Measurements from ENCODE around the gene ZIC4. TPM values are rescaled to one million over a fixed set of nuclear protein-coding genes. Genes with fewer than 3 reads are reported as not detected.

ZIC4 gene
- total and polyA plus RNA-seq, 10 of the 15 experiments (the other 5 are each of a cell fraction or from before 2014, with no cell fraction given): not detected

DNA sequence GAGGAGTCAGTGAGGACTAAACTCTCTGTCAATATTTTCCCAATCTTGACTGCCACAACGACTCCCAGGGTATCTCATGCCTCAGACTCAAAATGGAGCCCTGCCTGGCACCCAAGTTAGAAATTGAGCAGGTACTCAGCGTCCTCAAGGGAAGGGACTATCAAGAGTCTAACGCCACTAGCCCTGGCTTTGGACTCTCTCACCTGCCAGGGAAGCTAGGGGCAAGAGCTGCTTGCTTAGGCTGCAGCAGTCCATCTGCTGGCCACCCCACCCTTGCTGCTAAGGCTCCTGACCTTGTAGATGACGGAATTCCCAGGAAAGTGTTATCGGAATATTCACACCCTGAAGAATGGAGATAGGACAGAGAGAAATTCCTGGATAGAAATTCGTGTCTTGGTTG lies 33.0 kb downstream of the ZIC4 start:
- ChIA-PET SMC1A (ENCODE audit: uncharacterized antibody, unreplicated experiment) (no interaction called here), POLR2A (no interaction called here), CTCF (interaction anchor here (1.0 kb wide), 1 partner anchor 12 kb away, joined by 3 read pairs; no protein-coding TSS in a partner anchor), RAD21 (ENCODE audit: unreplicated experiment) (no interaction called here)
- DNase-seq (ENCODE audit: low read depth, low spot score) (no peak), ATAC-seq (no peak), FAIRE-seq (no peak)
- 3% methylated on average over 6 of the region's 6 CpGs for WGBS (ENCODE audit: insufficient coverage, insufficient replicate concordance, low lambda C conversion rate, missing lambda C conversion rate)
- Histone ChIP-seq H2AFZ (ENCODE audit: control insufficient read depth, low read depth, low read length) (no peak overlapping the region), H3K27me3 (replicated peaks in 1 of 2; ENCODE audit: control insufficient read depth in 2 of 2, insufficient read depth in 2 of 2, low read length in 1 of 2) (peaks cover 3 to 32% of the 10 kb centered on the region in 2 experiments), H3K4me3 (no peak overlapping the region), H3K4me1 (ENCODE audit: control insufficient read depth, insufficient read depth, low read length) (no peaks in the 10 kb centered on the region), H3K79me2 (ENCODE audit: control insufficient read depth, insufficient read depth, low read length) (no peaks in the 10 kb centered on the region), H3K4me2 (ENCODE audit: control insufficient read depth, insufficient read depth) (no peak overlapping the region), H3K9ac (ENCODE audit: control insufficient read depth, insufficient read depth, low read length) (no peak overlapping the region), H3K36me3 (ENCODE audit: control insufficient read depth in 2 of 2, insufficient read depth in 2 of 2, low read length in 1 of 2) (no peaks in the 10 kb centered on the region), H3K9me3 (replicated peaks; ENCODE audit: control insufficient read depth, insufficient read depth, low read length) (no peaks in the 10 kb centered on the region; the same call in 2 of the 3 replicates), H4K20me1 (ENCODE audit: control insufficient read depth, insufficient read depth) (no peaks in the 10 kb centered on the region), H3K27ac (ENCODE audit: control insufficient read depth, insufficient read depth) (no peak overlapping the region)
- intact Hi-C loops (cut with micrococcal nuclease; ENCODE audit: unreplicated experiment) (no loop called here), in situ Hi-C loops (cut with MboI) (no loop called here)
- no TSS peak for BruUV-seq (replicated peaks)
- TF ChIP-seq NR2F1 (conservative IDR thresholded peaks at IDR 0.05) (no peak), ETV6 (conservative IDR thresholded peaks at IDR 0.05 in 1 of 2, IDR thresholded peaks at IDR 0.05 in 1 of 2; ENCODE audit: borderline replicate concordance in 1 of 2, low read depth in 1 of 2) (no peak), KLF5 (IDR thresholded peaks at IDR 0.05; ENCODE audit: partially characterized antibody) (no peak), NR2C2 (IDR thresholded peaks at IDR 0.05; ENCODE audit: borderline replicate concordance, control insufficient read depth, insufficient read length, low read depth) (no peak), BMI1 (IDR thresholded peaks at IDR 0.05; ENCODE audit: borderline replicate concordance) (no peak), KDM1A (IDR thresholded peaks at IDR 0.05; ENCODE audit: borderline replicate concordance) (no peak), EGR1 (IDR thresholded peaks at IDR 0.05; ENCODE audit: borderline replicate concordance in 1 of 2, low read depth in 2 of 2, low read length in 2 of 2) (no peak), CEBPB (IDR thresholded peaks at IDR 0.05; ENCODE audit: borderline replicate concordance in 1 of 2, low read depth in 2 of 2, low read length in 2 of 2) (no peak), TAF1 (IDR thresholded peaks at IDR 0.05; ENCODE audit: borderline replicate concordance, low read depth, low read length) (no peak)
- TF ChIP-seq, protein P1, sequence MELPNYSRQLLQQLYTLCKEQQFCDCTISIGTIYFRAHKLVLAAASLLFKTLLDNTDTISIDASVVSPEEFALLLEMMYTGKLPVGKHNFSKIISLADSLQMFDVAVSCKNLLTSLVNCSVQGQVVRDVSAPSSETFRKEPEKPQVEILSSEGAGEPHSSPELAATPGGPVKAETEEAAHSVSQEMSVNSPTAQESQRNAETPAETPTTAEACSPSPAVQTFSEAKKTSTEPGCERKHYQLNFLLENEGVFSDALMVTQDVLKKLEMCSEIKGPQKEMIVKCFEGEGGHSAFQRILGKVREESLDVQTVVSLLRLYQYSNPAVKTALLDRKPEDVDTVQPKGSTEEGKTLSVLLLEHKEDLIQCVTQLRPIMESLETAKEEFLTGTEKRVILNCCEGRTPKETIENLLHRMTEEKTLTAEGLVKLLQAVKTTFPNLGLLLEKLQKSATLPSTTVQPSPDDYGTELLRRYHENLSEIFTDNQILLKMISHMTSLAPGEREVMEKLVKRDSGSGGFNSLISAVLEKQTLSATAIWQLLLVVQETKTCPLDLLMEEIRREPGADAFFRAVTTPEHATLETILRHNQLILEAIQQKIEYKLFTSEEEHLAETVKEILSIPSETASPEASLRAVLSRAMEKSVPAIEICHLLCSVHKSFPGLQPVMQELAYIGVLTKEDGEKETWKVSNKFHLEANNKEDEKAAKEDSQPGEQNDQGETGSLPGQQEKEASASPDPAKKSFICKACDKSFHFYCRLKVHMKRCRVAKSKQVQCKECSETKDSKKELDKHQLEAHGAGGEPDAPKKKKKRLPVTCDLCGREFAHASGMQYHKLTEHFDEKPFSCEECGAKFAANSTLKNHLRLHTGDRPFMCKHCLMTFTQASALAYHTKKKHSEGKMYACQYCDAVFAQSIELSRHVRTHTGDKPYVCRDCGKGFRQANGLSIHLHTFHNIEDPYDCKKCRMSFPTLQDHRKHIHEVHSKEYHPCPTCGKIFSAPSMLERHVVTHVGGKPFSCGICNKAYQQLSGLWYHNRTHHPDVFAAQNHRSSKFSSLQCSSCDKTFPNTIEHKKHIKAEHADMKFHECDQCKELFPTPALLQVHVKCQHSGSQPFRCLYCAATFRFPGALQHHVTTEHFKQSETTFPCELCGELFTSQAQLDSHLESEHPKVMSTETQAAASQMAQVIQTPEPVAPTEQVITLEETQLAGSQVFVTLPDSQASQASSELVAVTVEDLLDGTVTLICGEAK (IDR thresholded peaks at IDR 0.05; ENCODE audit: borderline replicate concordance): no peak
- TF ChIP-seq, protein P2, sequence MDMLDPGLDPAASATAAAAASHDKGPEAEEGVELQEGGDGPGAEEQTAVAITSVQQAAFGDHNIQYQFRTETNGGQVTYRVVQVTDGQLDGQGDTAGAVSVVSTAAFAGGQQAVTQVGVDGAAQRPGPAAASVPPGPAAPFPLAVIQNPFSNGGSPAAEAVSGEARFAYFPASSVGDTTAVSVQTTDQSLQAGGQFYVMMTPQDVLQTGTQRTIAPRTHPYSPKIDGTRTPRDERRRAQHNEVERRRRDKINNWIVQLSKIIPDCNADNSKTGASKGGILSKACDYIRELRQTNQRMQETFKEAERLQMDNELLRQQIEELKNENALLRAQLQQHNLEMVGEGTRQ (IDR thresholded peaks at IDR 0.05; ENCODE audit: borderline replicate concordance, low read depth, low read length): no peak
- TF ChIP-seq, protein P3, sequence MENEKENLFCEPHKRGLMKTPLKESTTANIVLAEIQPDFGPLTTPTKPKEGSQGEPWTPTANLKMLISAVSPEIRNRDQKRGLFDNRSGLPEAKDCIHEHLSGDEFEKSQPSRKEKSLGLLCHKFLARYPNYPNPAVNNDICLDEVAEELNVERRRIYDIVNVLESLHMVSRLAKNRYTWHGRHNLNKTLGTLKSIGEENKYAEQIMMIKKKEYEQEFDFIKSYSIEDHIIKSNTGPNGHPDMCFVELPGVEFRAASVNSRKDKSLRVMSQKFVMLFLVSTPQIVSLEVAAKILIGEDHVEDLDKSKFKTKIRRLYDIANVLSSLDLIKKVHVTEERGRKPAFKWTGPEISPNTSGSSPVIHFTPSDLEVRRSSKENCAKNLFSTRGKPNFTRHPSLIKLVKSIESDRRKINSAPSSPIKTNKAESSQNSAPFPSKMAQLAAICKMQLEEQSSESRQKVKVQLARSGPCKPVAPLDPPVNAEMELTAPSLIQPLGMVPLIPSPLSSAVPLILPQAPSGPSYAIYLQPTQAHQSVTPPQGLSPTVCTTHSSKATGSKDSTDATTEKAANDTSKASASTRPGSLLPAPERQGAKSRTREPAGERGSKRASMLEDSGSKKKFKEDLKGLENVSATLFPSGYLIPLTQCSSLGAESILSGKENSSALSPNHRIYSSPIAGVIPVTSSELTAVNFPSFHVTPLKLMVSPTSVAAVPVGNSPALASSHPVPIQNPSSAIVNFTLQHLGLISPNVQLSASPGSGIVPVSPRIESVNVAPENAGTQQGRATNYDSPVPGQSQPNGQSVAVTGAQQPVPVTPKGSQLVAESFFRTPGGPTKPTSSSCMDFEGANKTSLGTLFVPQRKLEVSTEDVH (IDR thresholded peaks at IDR 0.05; ENCODE audit: low read depth, partially characterized antibody): no peak

Measured in GM12878 (cell line).